Stimulated activated CD4-positive, alpha-beta T cell treated with anti-CD3 and anti-CD28 coated beads, Interleukin-1b, Interleukin-23, amount 100 ng/mL, for 24 hours (primary cell): ENCODE results near the gene ARHGAP21.
"Not testable (repeated sequence)": the region's sequence is repeated elsewhere in the genome, so short reads cannot be mapped to it uniquely, and the experiment has no call there.

Experiments used
- DNase-seq, 4 experiments: peaks; one replicate each; pipeline ENCODE4 v3.0.0-alpha.2; 2020; ENCODE audit warnings: low read depth in 4 of 4, low spot score in 1 of 4

ARHGAP21 gene

GRCh38 chr10:24642921-24643678, 80.6 kb downstream of the ARHGAP21 start:
- DNase-seq, result no peak

DNA sequence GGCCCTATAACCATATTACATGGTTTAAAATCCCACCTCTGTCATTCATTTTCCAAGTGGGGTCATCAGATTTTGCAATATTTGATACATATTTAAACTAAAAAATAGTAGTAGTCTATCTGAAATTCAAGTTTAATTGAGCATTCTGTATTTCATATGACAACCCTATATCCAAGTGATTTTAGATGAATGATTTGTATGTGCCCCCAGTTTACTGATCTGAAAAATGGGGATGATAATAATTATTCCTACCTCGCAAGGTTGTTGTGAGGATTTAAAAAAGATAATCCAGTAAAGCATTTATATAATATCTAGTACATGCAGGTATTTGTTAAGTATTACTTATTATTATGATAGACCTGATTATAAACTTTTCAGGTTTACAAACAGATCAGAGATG, 84.6 kb downstream of the ARHGAP21 start:
- DNase-seq, result no peak

DNA sequence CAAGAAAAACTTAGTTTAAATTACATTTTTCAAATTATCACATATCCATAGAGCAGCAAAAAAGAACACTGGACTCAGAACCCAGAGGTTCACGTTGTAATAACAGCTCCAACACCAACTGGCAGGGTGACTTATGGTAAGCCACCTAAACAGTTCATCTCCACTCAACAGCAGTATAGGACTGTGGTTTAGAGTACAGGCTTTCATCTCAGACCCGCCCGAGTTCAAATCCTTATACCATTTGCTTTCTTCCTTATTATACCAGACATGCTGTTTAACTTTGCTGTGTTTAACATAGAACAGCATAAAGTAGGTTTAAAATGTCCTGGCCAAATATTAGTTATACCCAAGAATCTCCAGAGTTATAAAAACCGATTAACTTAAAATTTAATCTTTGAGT, 97.9 kb downstream of the ARHGAP21 start:
- DNase-seq, result no peak

- no peak for DNase-seq
Observed at GRCh38 chr10:24623383-24623782, 100.3 kb downstream of the ARHGAP21 start.

DNA sequence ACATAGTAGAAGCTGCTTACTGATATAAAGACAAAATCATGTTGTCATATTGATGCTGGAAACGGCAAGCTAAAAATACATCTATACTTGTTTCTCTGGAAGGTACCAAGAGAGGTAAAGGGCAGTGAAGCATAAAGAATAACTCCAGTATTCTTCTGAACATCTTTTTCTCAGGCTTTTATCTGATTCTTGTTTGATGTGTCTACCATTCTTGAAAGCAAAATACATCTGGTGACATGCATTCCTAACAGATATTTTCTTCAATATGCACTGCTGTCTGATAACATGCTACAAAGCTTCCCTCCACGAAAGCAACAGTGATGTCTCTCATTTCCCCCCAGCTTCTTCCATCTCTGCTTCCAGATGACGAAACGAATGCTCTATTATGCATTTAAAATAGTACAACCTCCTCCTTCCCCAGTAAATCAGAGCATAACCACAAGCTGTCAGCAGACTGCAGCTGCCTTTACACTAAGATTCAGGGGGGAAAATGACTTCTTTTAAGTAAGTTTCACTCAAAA, 100.8 kb downstream of the ARHGAP21 start:
- DNase-seq, result no peak

DNA sequence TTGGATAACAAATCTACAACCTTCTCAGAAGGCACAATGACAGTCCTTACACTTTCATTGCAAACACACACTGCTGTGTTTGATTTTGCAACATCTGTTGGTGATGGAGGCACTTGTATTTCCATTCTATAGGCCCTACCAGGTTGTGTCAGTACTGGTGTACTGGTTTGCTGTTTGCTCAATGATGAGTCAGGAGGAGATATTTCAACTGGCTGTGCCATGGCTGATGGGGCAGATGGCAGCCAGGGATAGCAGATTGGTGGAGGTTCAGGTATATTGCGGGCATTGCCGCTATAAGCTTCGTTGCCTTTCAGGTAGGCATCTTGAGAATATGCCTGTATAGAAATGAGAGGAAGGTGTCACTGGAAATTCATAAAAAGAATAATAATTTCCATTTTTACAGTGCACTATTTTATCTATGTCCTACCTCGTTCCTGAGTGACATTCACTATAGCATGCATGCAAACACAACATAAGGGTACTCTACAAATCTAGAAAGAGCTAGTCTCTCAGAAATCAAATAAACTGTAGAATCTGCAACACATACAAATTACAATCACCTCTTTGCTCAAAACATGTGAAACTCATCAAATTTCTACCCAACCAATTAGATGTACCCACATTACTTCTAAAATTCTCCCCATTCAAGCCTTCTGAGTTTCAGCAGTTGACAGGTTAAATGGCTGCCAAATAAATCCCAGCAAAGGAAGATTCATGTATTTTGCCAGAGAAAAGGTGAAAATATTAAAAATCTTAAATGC, 102.5 kb downstream of the ARHGAP21 start:
- DNase-seq, result not testable (repeated sequence)

GRCh38 chr10:24619994-24620310, 103.7 kb downstream of the ARHGAP21 start:
- not testable (repeated sequence) for DNase-seq

DNA sequence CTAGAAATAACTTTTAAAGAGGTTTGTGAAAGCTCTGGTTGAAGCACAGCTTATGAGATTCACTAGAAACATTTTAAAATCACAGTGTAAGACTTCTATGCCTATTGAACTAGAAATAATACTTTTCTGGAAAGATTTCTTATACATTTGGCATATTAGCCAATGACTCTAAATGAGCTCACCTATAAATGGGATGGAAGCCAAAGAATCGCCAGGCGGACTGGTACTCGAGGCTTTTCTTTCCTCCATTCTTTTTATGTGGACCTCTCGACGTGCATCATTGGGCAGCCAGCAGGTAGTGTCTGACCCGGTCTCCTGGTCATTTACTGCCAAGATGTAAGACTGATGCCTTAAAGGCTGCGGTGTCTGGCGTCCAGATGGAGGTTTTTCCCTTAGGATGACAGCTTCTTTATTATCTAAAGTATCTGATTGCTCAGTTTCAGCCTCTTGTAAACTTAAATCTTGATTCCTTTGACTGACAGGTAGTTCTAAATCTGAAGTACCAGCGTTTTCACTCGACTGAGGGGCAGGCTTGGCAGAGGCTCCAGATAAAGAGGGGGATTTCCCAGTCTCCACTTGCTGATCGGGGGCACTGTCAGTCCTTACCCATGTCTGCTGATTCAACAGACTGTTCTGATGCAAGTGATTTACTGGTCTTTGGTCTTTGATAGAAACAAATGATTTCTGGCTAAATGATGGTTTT, 104.2 kb downstream of the ARHGAP21 start:
- not testable (repeated sequence) for DNase-seq

DNA sequence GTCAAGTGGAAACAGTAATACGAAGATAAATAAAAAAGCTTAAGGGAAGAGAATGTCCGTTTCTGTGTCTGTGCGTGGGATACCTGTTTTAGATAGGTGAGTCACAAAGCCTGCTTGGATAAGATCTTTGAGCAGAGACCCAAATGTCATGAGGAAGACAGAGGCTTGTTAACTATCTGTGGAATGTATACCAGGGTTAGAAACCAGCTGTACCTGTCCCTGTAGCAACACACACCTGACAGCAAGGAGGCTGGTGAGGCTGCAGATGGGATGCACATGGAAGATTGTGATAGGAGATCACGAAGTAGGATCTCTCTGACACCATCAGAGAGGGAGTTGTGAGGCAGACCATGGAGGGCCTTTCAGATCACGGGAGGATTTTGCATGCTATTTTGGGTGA, 105.3 kb downstream of the ARHGAP21 start:
- DNase-seq, result no peak

GRCh38 chr10:24617771-24618396, 105.8 kb downstream of the ARHGAP21 start:
- DNase-seq, result peak; percentile 10 to 30 (median 15)

DNA sequence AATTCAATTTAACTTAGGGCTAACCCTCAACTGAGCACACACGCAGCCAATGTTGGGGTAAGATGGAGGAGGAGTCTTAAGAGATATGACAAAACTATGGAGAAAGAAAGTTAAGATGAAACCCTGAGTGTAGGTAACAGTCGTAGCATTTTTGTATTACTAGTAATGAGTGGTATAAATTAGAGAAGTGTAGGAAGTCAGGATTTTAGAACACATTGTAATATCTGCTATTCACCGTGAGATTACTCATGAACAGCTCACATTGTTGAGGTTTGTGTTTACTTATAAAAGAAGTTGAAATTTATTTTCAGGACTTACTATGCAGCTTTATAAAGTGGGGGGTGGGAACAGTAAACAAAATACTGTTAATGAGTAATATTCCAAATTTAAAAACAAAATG, 107.2 kb downstream of the ARHGAP21 start:
- no peak for DNase-seq

DNA sequence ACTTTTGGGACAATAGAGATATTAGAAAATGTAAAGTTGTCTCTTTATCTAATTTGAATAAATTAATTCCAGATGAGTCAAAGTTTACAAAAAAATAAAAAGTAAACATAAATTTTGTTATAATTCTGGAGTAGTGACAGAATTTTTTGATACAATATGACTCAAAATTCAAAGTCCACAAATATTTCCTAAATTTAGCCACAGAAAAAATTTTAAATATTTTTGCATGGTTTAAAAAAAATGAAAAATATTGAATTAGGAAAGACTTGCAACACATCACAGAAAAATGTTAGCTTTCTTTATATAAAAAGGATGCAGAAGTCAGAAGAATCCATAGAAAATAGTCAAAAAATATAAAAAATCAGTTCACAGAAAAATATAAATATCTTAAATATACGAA, 117.7 kb downstream of the ARHGAP21 start:
- no peak for DNase-seq

DNA sequence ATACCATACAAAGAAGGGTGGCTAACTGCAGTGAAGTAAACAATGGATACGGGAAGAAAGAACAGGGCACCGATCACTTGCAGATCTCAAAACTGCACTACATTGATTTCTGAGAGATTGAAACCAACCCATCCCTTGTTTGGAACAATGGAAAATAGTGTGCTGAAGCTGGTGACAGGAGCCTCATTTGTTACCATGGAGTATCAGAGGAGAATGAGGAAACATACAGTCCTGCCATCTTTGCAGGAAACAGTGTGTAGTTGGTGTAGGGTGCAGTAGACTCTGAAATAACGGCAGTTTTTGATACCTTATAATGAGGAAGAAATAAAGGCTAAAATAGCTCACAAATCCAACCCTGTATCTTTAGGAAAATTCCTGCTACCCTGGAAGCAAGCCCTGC, 118.5 kb downstream of the ARHGAP21 start:
- no peak for DNase-seq

GRCh38 chr10:24603333-24603732, 120.4 kb downstream of the ARHGAP21 start:
- DNase-seq, result peak in 1 of 4 experiments; percentile 5

- no peak for DNase-seq
Observed at GRCh38 chr10:24597961-24598360, 125.7 kb downstream of the ARHGAP21 start.

GRCh38 chr10:24597426-24597825, 126.3 kb downstream of the ARHGAP21 start:
- no peak for DNase-seq

DNA sequence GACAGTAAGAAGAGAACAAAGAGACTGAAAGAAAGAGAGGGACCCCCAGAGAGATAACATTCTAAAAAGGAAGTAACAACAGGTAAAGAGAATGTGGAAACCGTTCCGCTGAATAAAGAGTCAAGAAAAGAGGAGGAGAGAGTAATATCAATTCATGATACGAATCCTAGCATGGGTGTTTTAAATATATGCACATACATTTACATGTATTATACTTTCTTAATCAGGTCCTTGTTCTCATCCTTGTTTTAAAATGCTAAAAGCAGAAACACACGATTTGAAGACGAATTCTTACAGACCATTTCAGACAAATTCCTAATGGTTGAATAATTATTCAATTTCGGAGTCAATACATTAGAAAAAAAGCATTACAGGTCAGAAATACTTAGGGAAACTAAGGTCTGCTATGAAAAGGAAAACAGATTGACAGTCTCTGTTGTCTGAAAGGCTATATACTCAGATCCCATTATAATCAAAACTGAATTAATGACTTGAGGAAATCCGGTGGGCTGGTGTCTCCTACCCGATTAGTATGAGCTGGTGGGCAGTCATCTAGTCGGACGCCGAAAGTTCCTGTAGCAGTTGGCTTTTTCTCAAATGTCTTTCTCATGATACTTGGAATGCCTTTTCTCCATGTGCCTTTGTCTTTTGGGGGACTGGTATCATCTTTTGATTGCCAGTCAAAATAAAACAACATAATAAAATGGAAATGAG, 127.3 kb downstream of the ARHGAP21 start:
- DNase-seq, result no peak

DNA sequence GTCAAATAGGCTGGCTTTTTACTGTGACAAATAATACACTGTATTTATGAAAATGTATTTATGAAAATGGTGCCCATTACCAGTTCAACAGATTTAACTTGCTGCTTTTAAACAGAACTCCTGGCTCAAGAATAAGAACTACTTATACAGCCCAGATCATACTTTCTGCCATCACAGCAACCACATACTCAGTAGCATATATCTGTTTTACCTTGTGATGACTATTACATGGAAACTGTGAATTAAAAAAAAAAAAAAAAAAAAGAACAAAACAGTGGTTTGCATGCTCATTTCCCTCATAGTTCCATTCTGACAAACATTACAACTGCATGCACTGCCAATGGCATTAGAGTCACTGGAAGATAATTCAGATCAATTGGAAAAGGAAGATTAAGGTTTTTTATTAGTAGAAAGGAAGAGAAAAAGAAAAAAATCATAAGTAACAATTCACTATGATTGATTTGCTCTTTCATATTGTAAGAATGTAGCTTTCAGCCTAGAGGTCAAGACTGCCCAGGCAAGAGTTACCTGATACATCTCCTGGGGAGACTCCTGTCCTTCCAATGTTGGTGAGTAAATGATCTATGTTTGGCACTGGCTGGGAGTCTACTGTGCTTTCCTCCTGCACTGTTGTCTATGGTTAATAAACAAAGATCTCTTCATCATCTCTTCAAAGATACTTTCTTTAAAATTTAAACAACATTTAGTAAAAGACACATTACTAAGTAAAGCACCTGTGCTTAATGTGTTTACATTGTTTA, 132.8 kb downstream of the ARHGAP21 start:
- no peak for DNase-seq

- DNase-seq, result no peak
Observed at GRCh38 chr10:24589265-24589664, 134.4 kb downstream of the ARHGAP21 start.

DNA sequence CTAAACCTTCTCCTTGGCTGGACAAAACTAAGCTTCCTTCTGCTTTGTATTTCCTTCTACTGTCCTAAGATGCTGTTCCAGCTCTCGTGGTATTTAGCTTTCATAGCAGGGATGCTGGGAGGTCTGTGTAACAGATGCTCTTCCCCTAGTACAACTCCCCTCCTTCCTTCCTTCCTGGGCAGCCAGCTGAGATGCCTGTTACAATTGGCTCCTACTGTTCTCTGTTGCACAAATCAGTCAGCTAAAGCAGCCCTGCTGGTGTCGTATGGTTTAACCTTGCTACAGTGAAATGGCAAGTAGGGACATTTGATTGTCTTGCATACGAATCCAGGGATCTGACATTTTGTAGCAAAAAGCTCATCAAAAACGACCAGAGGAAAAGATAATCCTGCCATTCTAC, 143.8 kb downstream of the ARHGAP21 start:
- no peak for DNase-seq
